GM23248 (cell line): Measurements from ENCODE around the gene TLR1. TPM values are rescaled to one million over a fixed set of nuclear protein-coding genes. Genes with fewer than 3 reads are reported as not detected.

Experiments used
- DNase-seq: peaks from one replicate; pipeline ENCODE4 v3.0.0-alpha.2; 2015
- H2AFZ ChIP-seq: fragments of 200-600 bp; sonication (generic); 2 replicates; pipeline ENCODE4 v1.6.1; 2016; ENCODE audit warnings: antibody characterized with exemption
- H3F3A ChIP-seq: fragments of 200-600 bp; sonication (generic); 2 replicates; pipeline ENCODE4 v1.6.1; 2016; ENCODE audit warnings: mild to moderate bottlenecking, antibody characterized with exemption, mixed run types; ENCODE audit not compliant: insufficient read depth
- H3K27ac ChIP-seq: fragments of 200-600 bp; sonication (generic); 2 replicates; pipeline ENCODE4 v1.5.1; 2016; ENCODE audit warnings: mild to moderate bottlenecking
- H3K27me3 ChIP-seq: fragments of 200-600 bp; sonication (generic); replicated peaks from 2 replicates; pipeline ENCODE4 v1.6.1; 2016; ENCODE audit warnings: mild to moderate bottlenecking; ENCODE audit not compliant: insufficient read depth
- H3K36me3 ChIP-seq: fragments of 200-600 bp; sonication (generic); 2 replicates; pipeline ENCODE4 v1.6.1; 2016; ENCODE audit warnings: low read depth, mild to moderate bottlenecking
- H3K4me1 ChIP-seq: fragments of 200-600 bp; sonication (generic); 2 replicates; pipeline ENCODE4 v1.6.1; 2016; ENCODE audit warnings: mild to moderate bottlenecking; ENCODE audit not compliant: insufficient read depth
- H3K4me2 ChIP-seq: fragments of 200-600 bp; sonication (generic); one replicate; pipeline ENCODE4 v1.6.1; 2016; ENCODE audit warnings: mild to moderate bottlenecking; ENCODE audit not compliant: unreplicated experiment
- H3K4me3 ChIP-seq: fragments of 200-600 bp; sonication (generic); 2 replicates; pipeline ENCODE4 v1.5.1; 2016; ENCODE audit warnings: mild to moderate bottlenecking
- H3K79me2 ChIP-seq: fragments of 200-600 bp; sonication (generic); 2 replicates; pipeline ENCODE4 v1.6.1; 2016; ENCODE audit warnings: mild to moderate bottlenecking; ENCODE audit not compliant: insufficient read depth
- H3K9ac ChIP-seq: fragments of 200-600 bp; sonication (generic); 2 replicates; pipeline ENCODE4 v1.6.1; 2016; ENCODE audit warnings: mild to moderate bottlenecking
- H3K9me2 ChIP-seq: fragments of 200-600 bp; sonication (generic); 2 replicates; pipeline ENCODE4 v1.6.1; 2016; ENCODE audit warnings: mixed run types, mild to moderate bottlenecking, moderate library complexity; ENCODE audit not compliant: insufficient read depth
- H3K9me3 ChIP-seq: fragments of 200-600 bp; sonication (generic); one replicate; pipeline ENCODE4 v1.6.1; 2017; ENCODE audit warnings: low read depth
- H4K20me1 ChIP-seq: fragments of 200-600 bp; sonication (generic); 2 replicates; pipeline ENCODE4 v1.6.0; 2016; ENCODE audit not compliant: insufficient read depth
- EZH2 ChIP-seq: fragments of 200-600 bp; sonication (generic); IDR thresholded peaks from 2 replicates; pipeline ENCODE4 v1.6.1; 2018; ENCODE audit warnings: antibody characterized with exemption, mild to moderate bottlenecking; ENCODE audit not compliant: insufficient read depth, poor library complexity, severe bottlenecking
- EZH2phosphoT487 ChIP-seq: fragments of 200-600 bp; sonication (generic); IDR thresholded peaks from 2 replicates; pipeline ENCODE4 v1.6.1; 2018; ENCODE audit warnings: antibody characterized with exemption, moderate library complexity, mild to moderate bottlenecking, low read depth; ENCODE audit not compliant: insufficient read depth
- WGBS, 2 experiments: methylation state at CpG; one replicate each; pipeline ENCODE4 v1.1.6; 2015 to 2017; ENCODE audit warnings: low lambda C conversion rate in 2 of 2, low coverage in 1 of 2; ENCODE audit errors: missing lambda C conversion rate in 2 of 2; 5-methylcytosine and 5-hydroxymethylcytosine counted together
- in situ Hi-C: fragments of 300-500 bp; cut with MboI; formaldehyde crosslinking; loops from 2 replicates; pipeline ENCODE4 v1.15.0; 2020
- polyA plus RNA-seq: library from polyadenylated mRNA; unstranded; fragments of >200 nt; fragmentation: Nextera tagmentation; extraction: Ambion mirVana; gene quantifications from 2 replicates; pipeline ENCODE4 v1.2.1, GENCODE V29; 2016
- total RNA-seq: library from RNA; depleted of rRNA; stranded (reverse); fragments of >200 nt; shearing (Covaris generic); gene quantifications from 2 replicates; pipeline ENCODE4 v1.2.3, GENCODE V29; 2014; rRNA removed

Gene TLR1
- not detected in 2 replicates for total RNA-seq
- 0.11 TPM in 1 of 2 replicates, not detected in the other for polyA plus RNA-seq

- no peak within 1 kb of the TSS for H3K27ac ChIP-seq
- H3K4me3 ChIP-seq = no peak within 1 kb of the TSS
- TF ChIP-seq EZH2 (no peak), EZH2phosphoT487 (no peak)
- peak within 1 kb of the TSS; percentile 40 for H3K4me2 ChIP-seq
- peak; percentile 56 for DNase-seq
- no peaks in the 10 kb centered on the region for H3K9me3 ChIP-seq
- H3K79me2 ChIP-seq = no peaks in the 10 kb centered on the region
- no peaks in the 10 kb centered on the region for H3K9me2 ChIP-seq
- no peaks in the 10 kb centered on the region for H3F3A ChIP-seq
- in situ Hi-C loops = no loop called here
- peak within 1 kb of the TSS; percentile 71 for H2AFZ ChIP-seq
- WGBS, 2 experiments = 6% methylated on average over 7 of the region's 7 CpGs
- H3K36me3 ChIP-seq = no peaks in the 10 kb centered on the region
- H3K9ac ChIP-seq = no peak within 1 kb of the TSS
- no peaks in the 10 kb centered on the region for H4K20me1 ChIP-seq
- H3K4me1 ChIP-seq = peaks cover 8% of the 10 kb centered on the region
- H3K27me3 ChIP-seq = no peaks in the 10 kb centered on the region
Measured at GRCh38 chr4:38804654-38805295, at the start of gene TLR1. TLR1 (minus strand) TSS chr4:38804791; CDS start chr4:38798831, 5,960 bp downstream.

- TF ChIP-seq EZH2phosphoT487 = no peak
- Histone ChIP-seq H3K27me3 (no peaks in the 10 kb centered on the region), H3K79me2 (no peaks in the 10 kb centered on the region), H3K9me2 (no peaks in the 10 kb centered on the region), H3K4me1 (no peaks in the 10 kb centered on the region), H2AFZ (no peak overlapping the region), H3K36me3 (no peaks in the 10 kb centered on the region), H3K9ac (no peak overlapping the region), H4K20me1 (no peaks in the 10 kb centered on the region), H3F3A (no peaks in the 10 kb centered on the region), H3K4me2 (no peak overlapping the region), H3K4me3 (no peak overlapping the region), H3K9me3 (no peaks in the 10 kb centered on the region), H3K27ac (no peak overlapping the region)
- no peak for DNase-seq
- WGBS, 2 experiments = 56 to 80% methylated on average over 2 to 3 of the region's 3 CpGs
- in situ Hi-C loops = no loop called here
Measured at GRCh38 chr4:38846015-38846414, 41.4 kb upstream of the TLR1 start.

GRCh38 chr4:38842994-38843393, 38.4 kb upstream of the TLR1 start:
- no peak for TF ChIP-seq EZH2phosphoT487
- no peak for TF ChIP-seq EZH2
- no peaks in the 10 kb centered on the region for H4K20me1 ChIP-seq
- H3K4me1 ChIP-seq = no peaks in the 10 kb centered on the region
- no peaks in the 10 kb centered on the region for H3K9me3 ChIP-seq
- H3K9me2 ChIP-seq = no peaks in the 10 kb centered on the region
- H3K4me2 ChIP-seq = no peak overlapping the region
- H3K36me3 ChIP-seq = no peaks in the 10 kb centered on the region
- 0 out of 2 replicates have a peak, but pooled peaks cover 12% of the 10 kb centered on the region for H3K27me3 ChIP-seq
- WGBS, 2 experiments = 62 to 69% methylated on average over 4 of the region's 4 CpGs
- H3K79me2 ChIP-seq = no peaks in the 10 kb centered on the region
- H3K27ac ChIP-seq = no peak overlapping the region
- no peaks in the 10 kb centered on the region; the same call in 1 of the 2 replicates for H3F3A ChIP-seq
- H3K4me3 ChIP-seq = no peak overlapping the region
- DNase-seq = no peak
- H2AFZ ChIP-seq = no peak overlapping the region
- H3K9ac ChIP-seq = no peak overlapping the region
- in situ Hi-C loops = no loop called here

- Histone ChIP-seq H3K9me3 (peaks cover 7% of the 10 kb centered on the region), H3K27ac (no peak overlapping the region), H3K9me2 (no peaks in the 10 kb centered on the region), H3K27me3 (peaks cover 27% of the 10 kb centered on the region), H3K4me3 (no peak overlapping the region), H4K20me1 (no peaks in the 10 kb centered on the region), H2AFZ (no peak overlapping the region), H3K4me2 (peak overlapping the region; percentile 16), H3K36me3 (no peaks in the 10 kb centered on the region), H3K79me2 (no peaks in the 10 kb centered on the region), H3K9ac (no peak overlapping the region), H3F3A (peaks cover 7% of the 10 kb centered on the region), H3K4me1 (no peaks in the 10 kb centered on the region)
- in situ Hi-C loops = no loop called here
- 0 out of 2 replicates have a peak, but pooled peaks have one; percentile 73 for TF ChIP-seq EZH2phosphoT487
- TF ChIP-seq EZH2 = no peak
- peak; percentile 59 for DNase-seq
- 3 to 7% methylated on average over 2 of the region's 2 CpGs for WGBS, 2 experiments
Measured at GRCh38 chr4:38837849-38838248, 33.3 kb upstream of the TLR1 start.
